ENCODE results near the gene LACRT. TPM values are rescaled to one million over a fixed set of nuclear protein-coding genes. Genes with fewer than 3 reads are reported as not detected.

Gene LACRT
- polyA plus RNA-seq, 1 donor, result not detected

DNA sequence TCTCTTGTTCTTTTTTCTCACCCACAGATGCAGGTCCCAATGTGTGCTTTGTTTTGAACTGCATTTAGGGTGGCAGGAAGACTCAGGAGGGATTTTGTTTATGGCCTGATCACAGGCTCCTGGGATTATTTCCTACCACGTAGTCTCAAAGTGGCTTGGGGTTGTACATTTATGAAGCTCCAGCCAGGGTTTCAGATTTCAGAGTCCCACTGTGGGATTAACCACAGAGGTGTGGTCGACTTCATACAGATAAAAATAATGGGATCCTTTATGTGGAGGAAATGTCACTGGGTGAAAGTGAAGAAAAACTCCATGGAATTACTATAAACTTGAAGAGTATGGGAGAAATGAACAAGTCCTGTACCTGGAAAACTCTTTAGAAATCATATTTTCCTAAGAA lies 32.0 kb downstream of the LACRT start:
- DNase-seq, result no peak

GRCh38 chr12:54601841-54602240 lies 32.9 kb downstream of the LACRT start:
- no peak for DNase-seq

GRCh38 chr12:54598970-54599369 lies 35.7 kb downstream of the LACRT start:
- no peak for DNase-seq

GRCh38 chr12:54596526-54596946 lies 38.2 kb downstream of the LACRT start:
- peak; percentile 84 for DNase-seq

GRCh38 chr12:54595471-54595870 lies 39.2 kb downstream of the LACRT start:
- no peak for DNase-seq

- no peak for DNase-seq
Measured at GRCh38 chr12:54593725-54594124, 41.0 kb downstream of the LACRT start.

- no peak for DNase-seq
Measured at GRCh38 chr12:54593135-54593534, 41.6 kb downstream of the LACRT start.

DNA sequence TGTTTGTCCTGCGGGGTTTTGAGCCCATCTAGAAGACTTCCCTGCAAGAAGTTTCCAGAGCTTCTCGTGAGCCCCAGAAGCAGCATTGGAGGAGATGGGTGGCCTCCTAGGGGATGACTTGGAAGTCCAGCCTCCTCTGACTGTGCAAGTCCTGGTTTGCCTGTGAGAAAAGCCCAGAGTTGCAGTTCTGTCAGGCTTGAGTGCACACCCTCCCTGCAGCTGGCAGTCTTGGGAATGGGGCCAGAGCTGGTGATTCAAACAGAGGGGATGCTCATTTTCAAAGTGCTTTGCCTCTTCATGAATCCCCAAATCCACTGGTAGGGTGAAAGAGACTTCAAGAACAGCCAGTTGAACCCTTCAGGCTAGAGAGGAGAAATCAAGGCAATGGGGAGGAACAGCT lies 42.4 kb downstream of the LACRT start:
- DNase-seq, result no peak

GRCh38 chr12:54590978-54591591 lies 43.6 kb downstream of the LACRT start:
- no peak for DNase-seq

DNA sequence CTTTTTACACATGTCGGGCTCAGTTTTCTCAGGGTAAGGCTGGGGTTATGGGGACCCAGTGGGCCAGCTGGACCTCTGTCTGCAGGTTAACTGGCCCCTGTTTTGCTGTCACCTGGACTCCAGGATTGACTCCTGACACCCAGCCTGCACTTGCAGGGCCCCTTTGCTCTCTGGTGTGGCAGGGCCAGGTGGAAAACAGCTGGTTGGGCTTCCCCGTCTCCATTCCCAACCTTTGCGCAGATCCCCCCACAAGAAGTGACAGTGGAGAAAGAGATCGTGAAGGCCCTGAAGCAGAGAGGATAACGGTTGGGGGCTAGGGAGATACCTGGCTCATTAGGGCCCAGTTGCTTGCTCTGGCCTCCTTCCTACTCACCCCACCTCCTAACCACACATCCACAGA lies 44.7 kb downstream of the LACRT start:
- no peak for DNase-seq

DNA sequence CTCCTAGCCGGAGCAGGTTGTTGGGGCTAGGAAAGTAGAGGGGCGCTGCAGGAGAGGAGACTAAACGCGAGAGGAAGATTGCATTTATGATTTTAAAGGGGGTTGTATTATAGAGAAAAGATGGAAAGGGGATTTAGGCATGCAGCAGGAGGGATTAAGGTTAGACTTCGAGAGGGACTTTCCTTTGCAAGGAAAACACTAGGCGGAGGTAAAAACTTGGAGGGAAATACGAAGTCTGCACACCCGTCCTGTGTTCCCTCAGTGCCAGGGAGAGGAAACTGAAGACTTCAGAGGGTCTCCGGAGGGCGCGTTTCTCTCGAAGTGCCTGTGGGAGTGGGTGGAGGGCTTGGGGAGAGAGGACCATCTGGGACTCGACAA lies 45.8 kb downstream of the LACRT start:
- DNase-seq, result no peak

DNA sequence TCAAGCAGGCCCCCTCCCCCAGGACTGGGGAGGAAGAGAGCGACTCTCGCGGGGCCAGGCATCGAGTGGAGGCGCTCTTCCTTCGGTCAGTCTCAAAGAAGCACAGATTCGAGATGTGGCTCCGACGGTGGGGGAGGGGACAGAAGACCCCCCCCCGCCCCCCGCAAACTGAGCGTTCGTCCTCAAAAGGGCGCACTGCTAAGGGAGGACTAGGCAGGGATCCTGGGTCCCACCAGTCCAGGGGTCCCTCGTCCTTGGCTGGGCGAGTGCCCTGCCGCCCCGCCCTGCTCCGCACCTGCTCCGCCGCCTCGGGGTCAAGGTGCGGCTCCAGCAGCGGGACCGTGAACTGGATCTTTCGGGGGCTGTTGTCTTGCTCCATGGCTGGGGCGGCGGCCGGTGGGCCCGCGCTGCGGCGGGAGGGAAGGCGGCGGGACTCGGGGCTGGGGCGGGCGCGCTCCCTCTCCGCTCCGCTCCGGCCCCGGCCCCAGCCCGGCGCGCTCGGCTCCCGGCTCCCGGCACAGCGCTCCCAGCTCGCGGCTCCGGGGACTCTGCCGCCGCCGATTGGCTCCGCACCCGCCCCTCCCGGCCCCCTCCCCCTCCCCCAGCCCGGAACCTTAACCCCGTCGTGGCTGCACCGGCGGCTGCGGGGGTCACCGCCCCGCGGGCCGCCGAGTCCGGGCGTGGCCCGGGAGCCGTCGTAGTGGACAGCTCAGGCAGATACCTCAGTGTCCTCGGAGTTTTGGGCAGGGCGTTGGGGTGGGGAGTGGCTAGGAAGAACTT lies 46.4 kb downstream of the LACRT start, which contains the start of gene PPP1R1A:
Gene PPP1R1A, minus strand, starts transcription at position 550 of the 780 bp plus-strand sequence. Its CDS starts 171 bp downstream, at position 379.
- no peak for DNase-seq

DNA sequence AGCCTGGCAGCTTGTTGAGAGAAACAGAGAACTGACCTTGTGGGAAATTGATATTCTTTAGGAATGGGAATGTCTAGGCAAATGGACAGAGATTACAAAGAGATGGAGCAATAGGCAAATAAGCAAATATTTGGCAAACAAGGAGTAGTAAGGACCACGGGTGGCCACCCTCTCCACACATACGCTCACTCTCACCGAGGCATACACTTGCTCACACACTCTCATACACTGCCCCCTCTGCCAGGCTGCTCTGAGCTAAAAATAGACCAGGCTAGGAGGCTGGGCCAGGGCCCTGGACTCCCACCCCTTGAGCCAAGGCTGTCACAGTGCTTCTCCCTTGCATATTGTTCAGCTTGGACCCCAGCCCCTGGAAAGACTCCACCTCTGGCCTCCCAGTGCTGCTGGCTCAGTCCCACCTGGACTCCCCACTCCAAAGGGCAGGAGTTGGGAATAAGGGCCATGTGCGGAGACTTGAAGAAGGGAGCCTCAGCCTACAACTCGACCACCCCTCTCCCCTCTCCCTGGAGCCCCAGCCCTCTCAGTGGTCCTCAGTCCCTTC lies 47.3 kb downstream of the LACRT start:
- no peak for DNase-seq

- no peak for DNase-seq
Measured at GRCh38 chr12:54586620-54587019, 48.1 kb downstream of the LACRT start.

DNA sequence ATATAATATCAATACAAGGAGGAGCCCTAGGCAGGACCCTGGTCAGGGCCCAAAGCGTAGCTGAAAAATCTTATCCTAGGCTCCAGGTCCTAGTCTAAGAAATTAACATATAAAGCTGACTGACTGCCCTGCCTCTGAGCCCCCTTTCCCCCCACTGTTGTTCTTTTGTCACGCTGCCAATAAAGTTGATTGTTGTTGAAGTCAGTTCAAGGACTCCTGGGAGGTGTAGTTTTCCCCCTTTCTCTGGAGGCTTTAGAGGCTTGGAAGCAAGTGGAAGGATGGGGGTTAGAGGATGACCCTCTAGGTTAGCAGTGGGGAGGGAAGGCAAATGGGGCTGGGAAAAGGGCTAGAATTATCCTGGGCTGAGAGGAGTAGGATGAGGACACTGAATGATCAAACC lies 49.5 kb downstream of the LACRT start:
- DNase-seq, result no peak

DNA sequence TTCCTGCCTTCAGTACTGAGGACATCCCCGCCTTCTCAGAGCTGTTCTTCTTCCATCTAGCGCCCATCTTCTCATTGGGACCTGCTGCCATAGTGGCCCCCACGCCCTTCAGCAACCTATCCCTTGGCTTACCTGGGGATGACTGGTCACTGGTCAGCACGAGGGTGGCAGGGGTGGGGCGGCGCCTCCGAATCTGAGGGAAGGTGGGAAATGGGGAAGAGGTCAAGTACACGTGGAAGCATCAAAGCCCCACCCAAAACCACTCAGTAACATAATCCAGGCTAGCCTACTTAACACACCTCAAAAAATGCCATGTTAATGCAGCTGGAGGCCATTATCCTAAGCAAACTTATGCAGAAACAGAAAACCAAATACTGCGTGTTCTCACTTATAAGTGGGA lies 50.6 kb downstream of the LACRT start:
- DNase-seq, result no peak

DNA sequence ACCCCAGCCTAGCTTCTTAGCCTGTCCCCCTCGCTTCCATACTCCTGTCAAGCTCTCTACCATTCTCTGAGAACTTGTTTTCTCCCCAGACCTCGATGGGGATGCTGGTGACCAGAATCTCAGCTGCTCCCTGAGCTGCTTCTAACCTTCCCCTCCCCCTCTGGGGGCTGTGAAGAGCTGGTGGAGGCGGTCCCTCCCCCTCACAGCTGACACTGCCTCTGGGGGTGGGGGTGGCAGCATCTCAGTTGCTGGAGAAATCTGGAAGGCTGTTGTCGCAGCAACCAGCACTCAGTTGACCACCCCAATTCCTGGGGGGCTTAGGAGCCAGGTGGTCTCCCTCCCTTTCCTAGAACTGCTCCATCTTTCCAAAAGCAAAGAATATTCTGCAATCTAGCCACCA lies 51.0 kb downstream of the LACRT start:
- no peak for DNase-seq

- DNase-seq, result no peak
Measured at GRCh38 chr12:54581412-54581811, 53.3 kb downstream of the LACRT start.

Other genes with a start within 250 kb of the LACRT start
- 39.1 TPM for gene ITGA5, start 215.6 kb downstream of the LACRT start, polyA plus RNA-seq (ENCODE audit: insufficient read length)
- not detected for gene GTSF1, start 161.3 kb downstream of the LACRT start, polyA plus RNA-seq (ENCODE audit: insufficient read length)
- gene NCKAP1L, start 137.1 kb downstream of the LACRT start, polyA plus RNA-seq (ENCODE audit: insufficient read length), result 4.7 TPM
- gene PDE1B, start 85.3 kb downstream of the LACRT start, polyA plus RNA-seq (ENCODE audit: insufficient read length), result 11.4 TPM
- 52.6 TPM for gene PPP1R1A, start 46.2 kb downstream of the LACRT start, polyA plus RNA-seq (ENCODE audit: insufficient read length)
- gene DCD, start 13.5 kb upstream of the LACRT start, polyA plus RNA-seq (ENCODE audit: insufficient read length), result not detected
- gene MUCL1, start 219.6 kb upstream of the LACRT start, polyA plus RNA-seq (ENCODE audit: insufficient read length), result 0.25 TPM

Measured in left kidney (tissue), 2 donors.